Activated CD4-positive, alpha-beta T cell treated with anti-CD3 and anti-CD28 coated beads, Interleukin-2, amount 10 ng/mL, durations not matched to agents 7 days and 5 days (primary cell): ENCODE results near the gene PWP1. TPM values are rescaled to one million over a fixed set of nuclear protein-coding genes. Genes with fewer than 3 reads are reported as not detected.
A peak's percentile ranks its signal among the peaks of the same experiment; 100 is the strongest.
"Not testable (repeated sequence)": the region's sequence is repeated elsewhere in the genome, so short reads cannot be mapped to it uniquely, and the experiment has no call there.

Source experiments
- CTCF ChIA-PET: fragments of 350-600 bp; sonication (Branson Sonifier 250); formaldehyde crosslinking; loops from one replicate; lab custom pipeline; 2021; ENCODE audit warnings: antibody characterized with exemption; lab: Charles Lee
- POLR2A ChIA-PET: fragments of 350-600 bp; sonication (Branson Sonifier 250); formaldehyde crosslinking; loops from one replicate; lab custom pipeline; 2021; ENCODE audit warnings: antibody characterized with exemption; lab: Charles Lee
- DNase-seq: peaks from one replicate; pipeline ENCODE4 v3.0.0-alpha.2; 2020
- H3K27ac Mint-ChIP-seq: one replicate; pipeline ENCODE4 v1.8.0; 2021; ENCODE audit warnings: mild to moderate bottlenecking, moderate library complexity, mixed read lengths
- H3K27me3 Mint-ChIP-seq: one replicate; pipeline ENCODE4 v1.8.0; 2021; ENCODE audit warnings: mixed read lengths
- H3K36me3 Mint-ChIP-seq: one replicate; pipeline ENCODE4 v1.8.0; 2021; ENCODE audit warnings: low read depth, mixed read lengths
- H3K4me1 Mint-ChIP-seq: one replicate; pipeline ENCODE4 v1.8.0; 2021; ENCODE audit warnings: mixed read lengths
- H3K4me3 Mint-ChIP-seq: one replicate; pipeline ENCODE4 v1.8.0; 2021; ENCODE audit warnings: mild to moderate bottlenecking, moderate library complexity, mixed read lengths
- H3K9me3 Mint-ChIP-seq: one replicate; pipeline ENCODE4 v1.8.0; 2021; ENCODE audit warnings: mixed read lengths
- total RNA-seq, 2 experiments: library from RNA; stranded (reverse); gene quantifications; one replicate each; pipeline ENCODE4 v1.2.3, GENCODE V29; 2021

Gene PWP1
- total RNA-seq, 2 experiments from 2014 or later: 39.3 to 42.5 TPM

DNA sequence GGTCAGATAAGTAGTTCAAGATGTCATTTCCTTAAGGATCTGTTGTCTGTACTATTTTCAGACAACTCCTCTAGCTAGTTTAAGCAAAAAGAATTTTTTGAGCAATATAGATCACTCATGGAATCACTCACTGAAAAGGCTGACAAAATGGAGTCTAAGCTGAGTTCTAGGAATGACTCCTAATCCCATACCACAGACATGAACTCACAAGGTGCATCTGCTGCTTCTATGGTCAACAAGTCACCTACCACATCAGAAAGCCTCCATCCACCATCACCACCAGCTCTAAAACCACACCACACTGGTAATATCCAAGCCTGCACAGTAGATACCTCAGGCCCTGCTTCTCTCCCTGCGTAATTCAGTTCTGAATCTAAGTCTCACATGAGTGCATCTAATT is 33.0 kb downstream of the PWP1 start:
- no peak for DNase-seq
- no peak overlapping the region for H3K27ac Mint-ChIP-seq
- no peaks in the 10 kb centered on the region for H3K4me1 Mint-ChIP-seq
- ChIA-PET CTCF (no interaction called here), POLR2A (no interaction called here)
- H3K27me3 Mint-ChIP-seq: no peaks in the 10 kb centered on the region
- no peak overlapping the region for H3K4me3 Mint-ChIP-seq
- peaks cover 3% of the 10 kb centered on the region for H3K9me3 Mint-ChIP-seq
- H3K36me3 Mint-ChIP-seq: peaks cover 41% of the 10 kb centered on the region

- CTCF ChIA-PET, H3K9me3 Mint-ChIP-seq, H3K4me3 Mint-ChIP-seq, H3K4me1 Mint-ChIP-seq, H3K36me3 Mint-ChIP-seq, POLR2A ChIA-PET, H3K27me3 Mint-ChIP-seq, H3K27ac Mint-ChIP-seq, DNase-seq: not testable (repeated sequence)
Observed at GRCh38 chr12:107727327-107727726, 41.7 kb downstream of the PWP1 start.

GRCh38 chr12:107727742-107728141 is 42.1 kb downstream of the PWP1 start:
- DNase-seq, H3K36me3 Mint-ChIP-seq, H3K4me1 Mint-ChIP-seq, H3K27ac Mint-ChIP-seq, H3K27me3 Mint-ChIP-seq, POLR2A ChIA-PET, H3K4me3 Mint-ChIP-seq, H3K9me3 Mint-ChIP-seq, CTCF ChIA-PET: not testable (repeated sequence)

GRCh38 chr12:107730618-107731341 is 45.2 kb downstream of the PWP1 start:
- Mint-ChIP-seq H3K4me1 (no peaks in the 10 kb centered on the region), H3K4me3 (no peak overlapping the region), H3K9me3 (no peaks in the 10 kb centered on the region), H3K27ac (no peak overlapping the region), H3K36me3 (peaks cover 19% of the 10 kb centered on the region), H3K27me3 (no peaks in the 10 kb centered on the region)
- ChIA-PET POLR2A (no interaction called here), CTCF (no interaction called here)
- DNase-seq: no peak

DNA sequence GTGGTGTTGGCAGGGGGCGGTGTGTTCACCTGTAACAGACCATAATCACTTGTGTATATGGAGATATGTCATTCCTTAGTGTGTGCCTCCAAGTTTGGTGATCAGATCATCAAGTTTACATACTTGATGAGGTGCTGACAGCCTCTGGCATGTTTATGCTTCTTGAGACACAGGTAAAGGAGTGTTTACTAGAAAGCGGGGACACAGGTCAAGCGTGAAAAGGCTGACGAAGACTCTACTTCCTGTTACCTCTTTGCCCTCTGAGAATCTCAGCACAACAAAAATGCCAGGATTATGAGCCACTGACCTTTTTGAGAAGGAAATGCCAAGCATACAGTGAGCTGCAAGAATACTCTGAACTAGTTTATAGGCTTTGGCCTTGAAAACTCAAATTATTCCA is 45.8 kb downstream of the PWP1 start:
- Mint-ChIP-seq H3K9me3 (no peaks in the 10 kb centered on the region), H3K4me3 (no peak overlapping the region), H3K4me1 (peaks cover 3% of the 10 kb centered on the region), H3K36me3 (peaks cover 24% of the 10 kb centered on the region), H3K27me3 (no peaks in the 10 kb centered on the region), H3K27ac (no peak overlapping the region)
- no peak for DNase-seq
- POLR2A ChIA-PET: no interaction called here
- CTCF ChIA-PET: no interaction called here

DNA sequence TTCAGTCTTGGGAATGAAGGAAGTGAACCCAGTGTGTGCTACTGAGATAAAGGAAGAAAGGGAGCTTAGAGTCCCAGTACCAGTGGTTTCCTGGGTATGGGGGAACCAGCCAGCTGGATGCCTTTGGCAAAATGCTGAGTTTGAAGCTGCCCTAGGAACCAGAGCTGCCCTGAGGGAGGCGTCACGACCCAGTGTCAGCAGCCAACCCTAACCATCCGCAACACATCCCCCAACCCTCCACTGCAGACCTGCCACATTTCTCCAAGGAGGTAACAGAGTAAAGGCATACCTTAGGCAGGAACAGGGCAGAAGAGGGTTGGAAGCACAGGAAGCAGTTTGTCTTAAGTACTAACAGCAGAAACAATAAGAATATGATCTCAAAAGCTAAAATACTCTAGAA is 46.8 kb downstream of the PWP1 start:
- H3K9me3 Mint-ChIP-seq: no peaks in the 10 kb centered on the region
- H3K4me3 Mint-ChIP-seq: no peak overlapping the region
- H3K27ac Mint-ChIP-seq: no peak overlapping the region
- ChIA-PET CTCF (interaction anchor here (1.0 to 1.1 kb wide), 2 partner anchors 13 to 868 kb away, joined by 3 to 4 read pairs; no protein-coding TSS in a partner anchor), POLR2A (no interaction called here)
- no peak for DNase-seq
- H3K36me3 Mint-ChIP-seq: peaks cover 34% of the 10 kb centered on the region
- peaks cover 12% of the 10 kb centered on the region for H3K4me1 Mint-ChIP-seq
- H3K27me3 Mint-ChIP-seq: no peaks in the 10 kb centered on the region

DNA sequence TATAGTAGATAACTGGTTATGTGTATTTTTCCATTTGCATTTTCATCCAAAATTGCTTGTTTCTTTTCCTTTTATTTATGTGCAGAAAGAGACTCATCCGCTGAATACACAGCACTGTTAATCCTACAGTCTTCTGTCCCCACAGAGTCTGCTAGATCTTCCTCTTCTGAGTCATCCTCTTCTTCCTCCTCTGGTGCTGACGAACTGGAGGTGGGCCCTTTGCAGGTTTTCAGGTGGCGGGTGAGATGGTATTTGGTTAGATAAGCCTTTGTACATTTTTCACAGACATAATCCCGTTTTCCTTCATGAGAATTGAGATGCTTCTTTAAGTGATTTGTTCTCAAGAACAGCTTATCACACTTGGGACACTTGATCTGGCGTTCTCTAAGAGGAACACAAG is 48.5 kb downstream of the PWP1 start:
- H3K9me3 Mint-ChIP-seq: no peaks in the 10 kb centered on the region
- POLR2A ChIA-PET: interaction anchor here (0.6 kb wide), 1 partner anchor 117 kb away, joined by 3 read pairs; no protein-coding TSS in a partner anchor
- H3K36me3 Mint-ChIP-seq: peaks cover 52% of the 10 kb centered on the region
- no peak overlapping the region for H3K27ac Mint-ChIP-seq
- no peak for DNase-seq
- H3K4me1 Mint-ChIP-seq: peaks cover 12% of the 10 kb centered on the region
- CTCF ChIA-PET: interaction anchor here (0.6 kb wide), 1 partner anchor 699 kb away, joined by 3 read pairs; no protein-coding TSS in a partner anchor
- H3K4me3 Mint-ChIP-seq: no peak overlapping the region
- no peaks in the 10 kb centered on the region for H3K27me3 Mint-ChIP-seq

- peaks cover 12% of the 10 kb centered on the region for H3K4me1 Mint-ChIP-seq
- H3K27ac Mint-ChIP-seq: no peak overlapping the region
- CTCF ChIA-PET: no interaction called here
- H3K4me3 Mint-ChIP-seq: no peak overlapping the region
- no peak for DNase-seq
- no peaks in the 10 kb centered on the region for H3K9me3 Mint-ChIP-seq
- H3K27me3 Mint-ChIP-seq: no peaks in the 10 kb centered on the region
- POLR2A ChIA-PET: no interaction called here
- H3K36me3 Mint-ChIP-seq: peaks cover 60% of the 10 kb centered on the region
Observed at GRCh38 chr12:107735763-107736162, 50.2 kb downstream of the PWP1 start.

DNA sequence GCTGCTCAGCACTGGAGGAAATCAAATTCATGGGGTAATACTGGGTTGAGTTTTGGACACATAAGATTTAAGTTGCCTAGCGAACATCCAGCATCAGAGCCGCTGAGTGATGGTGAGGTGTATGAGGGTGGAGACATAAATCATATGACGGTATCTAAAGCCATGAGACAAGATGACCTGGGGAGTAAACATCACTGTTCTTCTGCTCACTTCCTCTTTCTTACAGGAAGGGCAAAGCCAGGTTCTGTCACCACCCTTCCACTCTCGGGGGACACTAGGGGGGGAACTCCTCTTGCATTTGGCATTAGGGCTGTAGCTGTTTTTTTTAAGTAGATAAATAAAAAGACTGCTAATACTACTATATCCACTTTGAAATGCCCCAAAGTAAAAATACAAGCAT is 51.3 kb downstream of the PWP1 start:
- H3K4me3 Mint-ChIP-seq: no peak overlapping the region
- H3K27ac Mint-ChIP-seq: peak overlapping the region; percentile 15
- POLR2A ChIA-PET: no interaction called here
- no peaks in the 10 kb centered on the region for H3K27me3 Mint-ChIP-seq
- H3K36me3 Mint-ChIP-seq: peaks cover 72% of the 10 kb centered on the region
- H3K9me3 Mint-ChIP-seq: no peaks in the 10 kb centered on the region
- CTCF ChIA-PET: interaction anchor here (0.7 kb wide), 1 partner anchor 33 kb away, joined by 3 read pairs; no protein-coding TSS in a partner anchor
- peaks cover 12% of the 10 kb centered on the region for H3K4me1 Mint-ChIP-seq
- DNase-seq: no peak

DNA sequence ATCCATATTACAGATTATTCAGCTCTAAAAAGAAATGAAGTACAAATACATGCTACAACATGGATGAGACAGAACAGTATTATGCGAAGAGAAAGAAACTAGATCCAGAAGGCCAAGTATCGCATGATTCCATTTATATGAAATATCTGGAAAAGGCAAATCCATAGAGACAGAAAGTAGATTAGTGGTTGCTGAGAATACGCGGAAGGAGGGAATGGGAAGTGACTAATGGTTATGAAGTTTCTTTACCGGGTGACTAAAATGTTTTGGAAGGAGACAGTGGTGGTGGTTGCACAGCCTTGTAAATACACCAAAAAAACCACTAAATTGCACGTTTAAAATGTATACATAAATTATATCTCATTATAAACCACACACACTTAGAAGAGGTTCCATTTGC is 62.9 kb downstream of the PWP1 start:
- POLR2A ChIA-PET: no interaction called here
- no peak overlapping the region for H3K4me3 Mint-ChIP-seq
- no peak for DNase-seq
- H3K36me3 Mint-ChIP-seq: peaks cover 34% of the 10 kb centered on the region
- no peaks in the 10 kb centered on the region for H3K9me3 Mint-ChIP-seq
- H3K4me1 Mint-ChIP-seq: peaks cover 1% of the 10 kb centered on the region
- no peak overlapping the region for H3K27ac Mint-ChIP-seq
- no peaks in the 10 kb centered on the region for H3K27me3 Mint-ChIP-seq
- CTCF ChIA-PET: no interaction called here

DNA sequence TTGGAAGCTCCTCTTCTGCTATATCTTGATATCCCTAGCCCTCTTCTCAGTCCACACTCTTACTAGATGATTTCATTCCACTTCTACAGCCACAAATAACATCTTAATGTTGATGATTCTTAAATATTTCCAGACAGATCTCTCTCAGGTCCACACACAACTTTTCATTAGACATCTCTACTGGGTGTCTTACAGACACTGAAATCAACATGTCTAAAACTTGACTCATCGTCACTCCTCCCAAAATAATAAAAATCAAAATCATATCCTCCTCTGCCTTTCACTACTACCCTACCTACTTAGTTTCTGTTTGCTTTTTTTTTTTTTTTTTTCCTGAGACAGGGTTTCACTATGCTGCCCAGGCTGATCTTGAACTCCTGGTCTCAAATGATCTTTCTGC is 63.5 kb downstream of the PWP1 start:
- DNase-seq: no peak
- peaks cover 34% of the 10 kb centered on the region for H3K36me3 Mint-ChIP-seq
- no peaks in the 10 kb centered on the region for H3K27me3 Mint-ChIP-seq
- peaks cover 1% of the 10 kb centered on the region for H3K4me1 Mint-ChIP-seq
- H3K9me3 Mint-ChIP-seq: no peaks in the 10 kb centered on the region
- no peak overlapping the region for H3K27ac Mint-ChIP-seq
- ChIA-PET CTCF (no interaction called here), POLR2A (interaction anchor here (0.7 kb wide), 1 partner anchor 9 kb away, joined by 3 read pairs; no protein-coding TSS in a partner anchor)
- H3K4me3 Mint-ChIP-seq: no peak overlapping the region

GRCh38 chr12:107759410-107759809 is 73.8 kb downstream of the PWP1 start:
- Mint-ChIP-seq H3K27ac (peak overlapping the region; percentile 93), H3K9me3 (peaks cover 2% of the 10 kb centered on the region), H3K27me3 (no peaks in the 10 kb centered on the region), H3K36me3 (peaks cover 22% of the 10 kb centered on the region), H3K4me1 (peaks cover 33% of the 10 kb centered on the region), H3K4me3 (peak overlapping the region; percentile 88)
- POLR2A ChIA-PET: no interaction called here
- CTCF ChIA-PET: interaction anchor here (1.0 kb wide), 1 partner anchor 1635 kb away, joined by 3 read pairs; no protein-coding TSS in a partner anchor
- peak; percentile 37 for DNase-seq

GRCh38 chr12:107760207-107760808 is 74.7 kb downstream of the PWP1 start:
- Mint-ChIP-seq H3K4me1 (peaks cover 33% of the 10 kb centered on the region), H3K4me3 (peak overlapping the region; percentile 88), H3K27ac (peak overlapping the region; percentile 93), H3K36me3 (peaks cover 16% of the 10 kb centered on the region), H3K27me3 (no peaks in the 10 kb centered on the region), H3K9me3 (peaks cover 2% of the 10 kb centered on the region)
- POLR2A ChIA-PET: no interaction called here
- peak; percentile 42 for DNase-seq
- CTCF ChIA-PET: no interaction called here
